ENCODE results near the gene EFHD2. TPM values are rescaled to one million over a fixed set of nuclear protein-coding genes. Genes with fewer than 3 reads are reported as not detected.
A peak's percentile ranks its signal among the peaks of the same experiment; 100 is the strongest.

Gene EFHD2, protein sequence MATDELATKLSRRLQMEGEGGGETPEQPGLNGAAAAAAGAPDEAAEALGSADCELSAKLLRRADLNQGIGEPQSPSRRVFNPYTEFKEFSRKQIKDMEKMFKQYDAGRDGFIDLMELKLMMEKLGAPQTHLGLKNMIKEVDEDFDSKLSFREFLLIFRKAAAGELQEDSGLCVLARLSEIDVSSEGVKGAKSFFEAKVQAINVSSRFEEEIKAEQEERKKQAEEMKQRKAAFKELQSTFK
- total RNA-seq (2022) (29.5 and 30.3 TPM in 2 replicates), Bru-seq, nascent RNA (percentile 51 among the genes with signal in this experiment), BruChase-seq, experiment 1, labeled RNA remaining after a 2-hour chase (percentile 51 among the genes with signal in this experiment), BruChase-seq, experiment 2, labeled RNA remaining after a 6-hour chase (percentile 67 among the genes with signal in this experiment)
- long read RNA-seq, transcript EFHD2-201 (4 exons, 2,419 nt): major isoform, 92 of 126 reads
- long read RNA-seq, partial matches to known transcripts: 19 of 126 reads
- long read RNA-seq, other reads (novel, unspliced or antisense): 15 of 126 reads

DNA sequence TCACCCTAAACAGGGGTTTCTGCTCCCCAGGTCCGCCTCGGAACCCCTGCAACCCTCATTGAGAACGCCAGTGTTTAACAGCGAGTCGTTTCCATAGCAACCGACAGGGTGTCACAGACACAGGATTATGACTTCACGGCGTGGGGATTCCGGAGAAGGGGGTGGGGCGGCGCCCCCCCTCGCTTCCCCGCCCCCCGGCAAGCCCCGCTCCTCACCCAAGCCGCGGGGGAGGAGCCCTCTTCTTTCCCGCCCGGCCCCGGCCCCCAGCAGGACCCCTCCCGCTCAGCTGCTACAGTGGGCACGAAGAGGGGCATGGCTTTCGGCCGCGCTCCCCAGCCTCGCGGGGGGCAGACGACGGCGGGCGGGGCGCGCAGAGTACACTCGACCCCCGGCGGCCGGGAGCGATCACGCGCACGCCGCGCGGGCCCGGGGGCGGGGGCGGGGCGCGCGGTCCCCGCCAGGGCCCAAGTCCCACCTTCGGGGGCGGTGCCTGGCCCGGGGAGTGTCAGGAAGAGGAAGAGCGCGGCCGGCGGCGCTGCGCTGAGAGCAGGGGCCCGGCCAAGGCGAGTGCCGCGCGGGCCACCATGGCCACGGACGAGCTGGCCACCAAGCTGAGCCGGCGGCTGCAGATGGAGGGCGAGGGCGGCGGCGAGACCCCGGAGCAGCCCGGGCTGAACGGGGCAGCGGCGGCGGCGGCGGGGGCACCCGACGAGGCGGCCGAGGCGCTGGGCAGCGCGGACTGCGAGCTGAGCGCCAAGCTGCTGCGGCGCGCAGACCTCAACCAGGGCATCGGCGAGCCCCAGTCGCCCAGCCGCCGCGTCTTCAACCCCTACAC lies at the start of gene EFHD2:
Gene EFHD2, plus strand, starts transcription at position 501 of the 835 bp plus-strand sequence. Its CDS starts 84 bp downstream, at position 585.
- ChIA-PET CTCF (interaction anchor here (0.5 kb wide), 1 partner anchor 100 kb away, joined by 3 read pairs; no protein-coding TSS in a partner anchor), POLR2A (no interaction called here)
- Histone ChIP-seq H3K27me3 (replicated peaks; ENCODE audit: control insufficient read depth, insufficient read depth, low read length) (no peaks in the 10 kb centered on the region), H3K4me3 (ENCODE audit: low read depth, low read length) (peak within 1 kb of the TSS; percentile 68), H3K36me3 (ENCODE audit: control insufficient read depth, insufficient read depth, low read length) (no peaks in the 10 kb centered on the region; the same call in 1 of the 2 replicates), H3K4me1 (peaks cover 12% of the 10 kb centered on the region; the same call in 1 of the 2 replicates), H3K9me3 (no peaks in the 10 kb centered on the region)
- Mint-ChIP-seq H3K36me3 (ENCODE audit: insufficient read depth, unreplicated experiment) (no peaks in the 10 kb centered on the region), H3K27ac (ENCODE audit: unreplicated experiment) (peak within 1 kb of the TSS; percentile 90), H3K27me3 (ENCODE audit: insufficient read depth, unreplicated experiment) (no peaks in the 10 kb centered on the region), H3K4me1 (ENCODE audit: low read depth, unreplicated experiment) (peaks cover 7% of the 10 kb centered on the region), H3K9me3 (ENCODE audit: unreplicated experiment) (no peaks in the 10 kb centered on the region), H3K4me3 (ENCODE audit: unreplicated experiment) (peak within 1 kb of the TSS; percentile 84)
- DNase-seq: peak; percentile 72 to 84
- intact Hi-C loops (cut with micrococcal nuclease; ENCODE audit: unreplicated experiment): loop anchor here (5.0 kb wide), 1 partner anchor 87 kb away; no protein-coding TSS in a partner anchor
- TF ChIP-seq, protein P1, sequence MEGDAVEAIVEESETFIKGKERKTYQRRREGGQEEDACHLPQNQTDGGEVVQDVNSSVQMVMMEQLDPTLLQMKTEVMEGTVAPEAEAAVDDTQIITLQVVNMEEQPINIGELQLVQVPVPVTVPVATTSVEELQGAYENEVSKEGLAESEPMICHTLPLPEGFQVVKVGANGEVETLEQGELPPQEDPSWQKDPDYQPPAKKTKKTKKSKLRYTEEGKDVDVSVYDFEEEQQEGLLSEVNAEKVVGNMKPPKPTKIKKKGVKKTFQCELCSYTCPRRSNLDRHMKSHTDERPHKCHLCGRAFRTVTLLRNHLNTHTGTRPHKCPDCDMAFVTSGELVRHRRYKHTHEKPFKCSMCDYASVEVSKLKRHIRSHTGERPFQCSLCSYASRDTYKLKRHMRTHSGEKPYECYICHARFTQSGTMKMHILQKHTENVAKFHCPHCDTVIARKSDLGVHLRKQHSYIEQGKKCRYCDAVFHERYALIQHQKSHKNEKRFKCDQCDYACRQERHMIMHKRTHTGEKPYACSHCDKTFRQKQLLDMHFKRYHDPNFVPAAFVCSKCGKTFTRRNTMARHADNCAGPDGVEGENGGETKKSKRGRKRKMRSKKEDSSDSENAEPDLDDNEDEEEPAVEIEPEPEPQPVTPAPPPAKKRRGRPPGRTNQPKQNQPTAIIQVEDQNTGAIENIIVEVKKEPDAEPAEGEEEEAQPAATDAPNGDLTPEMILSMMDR (IDR thresholded peaks at IDR 0.05; ENCODE audit: insufficient read depth in 1 of 2, low read depth in 1 of 2, low read length in 1 of 2, severe bottlenecking in 1 of 2, unreplicated experiment in 1 of 2): no peak
- BruUV-seq (replicated peaks): no TSS peak

DNA sequence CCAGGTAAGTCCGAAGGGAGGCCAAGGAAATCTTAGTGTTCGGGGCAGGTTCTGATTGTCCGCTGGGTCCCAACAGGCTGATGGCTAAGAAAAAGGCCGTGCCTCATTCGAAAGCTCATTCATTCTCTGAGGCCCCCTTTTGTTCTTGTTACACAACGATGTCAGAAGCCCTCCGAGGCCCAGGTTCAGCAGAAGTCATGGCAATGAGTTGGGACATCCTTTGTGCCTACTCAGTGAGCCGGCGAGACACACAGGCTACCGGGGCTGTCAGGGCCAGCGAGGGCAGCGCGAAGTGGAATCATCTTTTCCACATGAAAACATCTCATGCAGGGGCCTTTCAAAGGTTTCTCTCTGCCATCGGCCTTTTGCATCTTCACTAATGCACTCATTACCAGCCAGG lies 49.0 kb upstream of the EFHD2 start:
- Histone ChIP-seq H3K4me1 (no peaks in the 10 kb centered on the region), H3K4me3 (ENCODE audit: low read depth, low read length) (no peak overlapping the region), H3K9me3 (no peaks in the 10 kb centered on the region), H3K27me3 (replicated peaks; ENCODE audit: control insufficient read depth, insufficient read depth, low read length) (no peaks in the 10 kb centered on the region), H3K36me3 (ENCODE audit: control insufficient read depth, insufficient read depth, low read length) (no peaks in the 10 kb centered on the region)
- ChIA-PET CTCF (no interaction called here), POLR2A (no interaction called here)
- Mint-ChIP-seq H3K4me3 (ENCODE audit: unreplicated experiment) (no peak overlapping the region), H3K9me3 (ENCODE audit: unreplicated experiment) (no peaks in the 10 kb centered on the region), H3K27ac (ENCODE audit: unreplicated experiment) (no peak overlapping the region), H3K4me1 (ENCODE audit: low read depth, unreplicated experiment) (no peaks in the 10 kb centered on the region), H3K27me3 (ENCODE audit: insufficient read depth, unreplicated experiment) (no peaks in the 10 kb centered on the region), H3K36me3 (ENCODE audit: insufficient read depth, unreplicated experiment) (no peaks in the 10 kb centered on the region)
- DNase-seq: no peak
- intact Hi-C loops (cut with micrococcal nuclease; ENCODE audit: unreplicated experiment): no loop called here
- TF ChIP-seq, protein P1 (IDR thresholded peaks at IDR 0.05; ENCODE audit: insufficient read depth in 1 of 2, low read depth in 1 of 2, low read length in 1 of 2, severe bottlenecking in 1 of 2, unreplicated experiment in 1 of 2): no peak
- BruUV-seq (replicated peaks): no TSS peak

DNA sequence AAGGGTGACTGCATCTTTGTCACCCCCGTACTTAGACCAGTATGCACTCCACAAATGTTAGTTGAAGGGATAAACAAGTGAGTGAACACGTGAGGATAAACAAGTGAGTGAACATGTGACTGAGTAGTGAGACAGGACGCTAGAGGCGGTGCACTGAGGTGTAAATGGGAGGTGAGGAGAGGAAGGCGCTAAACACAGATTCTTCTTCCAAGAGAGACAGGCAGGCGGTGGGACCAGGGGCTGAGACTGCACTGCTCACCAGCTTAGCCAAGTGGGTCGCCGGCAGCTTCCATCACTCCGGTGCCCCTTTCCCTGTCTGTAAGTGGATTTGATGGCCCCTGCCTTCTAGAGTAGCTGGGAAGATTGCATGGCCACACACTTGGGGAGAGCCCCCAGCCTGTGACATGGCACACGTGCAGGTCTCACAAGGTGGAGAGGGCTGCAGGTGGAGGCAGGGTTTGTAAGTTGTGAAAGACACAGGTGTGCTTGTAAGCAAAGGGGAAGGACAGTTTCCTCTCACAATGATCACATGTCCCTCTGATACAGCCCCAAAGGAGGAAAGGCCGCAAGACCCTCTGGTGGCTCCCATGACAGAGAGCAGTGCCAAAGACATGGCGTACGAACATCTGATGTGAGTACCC lies 47.5 kb upstream of the EFHD2 start:
- ChIA-PET POLR2A (no interaction called here), CTCF (interaction anchor here (0.6 kb wide), 1 partner anchor 433 kb away, joined by 3 read pairs; no protein-coding TSS in a partner anchor)

More for the DNA sequence above, 47.5 kb upstream of the EFHD2 start:
- no TSS peak for BruUV-seq (replicated peaks)
- Mint-ChIP-seq H3K4me1 (ENCODE audit: low read depth, unreplicated experiment) (no peaks in the 10 kb centered on the region), H3K4me3 (ENCODE audit: unreplicated experiment) (no peak overlapping the region), H3K27me3 (ENCODE audit: insufficient read depth, unreplicated experiment) (no peaks in the 10 kb centered on the region), H3K27ac (ENCODE audit: unreplicated experiment) (no peak overlapping the region), H3K9me3 (ENCODE audit: unreplicated experiment) (no peaks in the 10 kb centered on the region), H3K36me3 (ENCODE audit: insufficient read depth, unreplicated experiment) (no peaks in the 10 kb centered on the region)
- H3K9me3 ChIP-seq: no peaks in the 10 kb centered on the region
- H3K36me3 ChIP-seq (ENCODE audit: control insufficient read depth, insufficient read depth, low read length): no peaks in the 10 kb centered on the region
- no peak overlapping the region for H3K4me3 ChIP-seq (ENCODE audit: low read depth, low read length)
- intact Hi-C loops (cut with micrococcal nuclease; ENCODE audit: unreplicated experiment): no loop called here
- TF ChIP-seq, protein P1 (IDR thresholded peaks at IDR 0.05; ENCODE audit: insufficient read depth in 1 of 2, low read depth in 1 of 2, low read length in 1 of 2, severe bottlenecking in 1 of 2, unreplicated experiment in 1 of 2): no peak
- H3K4me1 ChIP-seq: no peaks in the 10 kb centered on the region
- H3K27me3 ChIP-seq (replicated peaks; ENCODE audit: control insufficient read depth, insufficient read depth, low read length): no peaks in the 10 kb centered on the region
- no peak for DNase-seq

Data from Caco-2 (cell line).